Thyroid gland (tissue), 4 donors: ENCODE measurements around the gene CATSPERZ. TPM values are rescaled to one million over a fixed set of nuclear protein-coding genes. Genes with fewer than 3 reads are reported as not detected.

ENCODE experiments used
- DNase-seq, 2 donors: peaks; one replicate each; pipeline ENCODE4 v3.0.0-alpha.2; 2019
- H3K27ac ChIP-seq, 3 donors: fragments of 200-600 bp; sonication (generic); 1 replicate in 2 of 3; 2 replicates in 1 of 3; pipeline ENCODE4 v1.5.1; 2016 to 2019; ENCODE audit warnings: mild to moderate bottlenecking in 1 of 3, moderate library complexity in 1 of 3
- H3K27me3 ChIP-seq: fragments of 200-600 bp; sonication (generic); one replicate; pipeline ENCODE4 v1.5.1; 2019
- H3K36me3 ChIP-seq, 2 donors: fragments of 200-600 bp; sonication (generic); one replicate each; pipeline ENCODE4 v1.5.1; 2016 to 2019
- H3K4me1 ChIP-seq, 2 donors: fragments of 200-600 bp; sonication (generic); one replicate each; pipeline ENCODE4 v1.5.1; 2017 to 2019
- H3K4me3 ChIP-seq, 3 donors: fragments of 200-600 bp; sonication (generic); replicated peaks in 1 of 3; 1 replicate in 2 of 3; 2 replicates in 1 of 3; pipeline ENCODE4 v1.5.1; 2016; ENCODE audit warnings: mild to moderate bottlenecking in 1 of 3
- H3K9me3 ChIP-seq: fragments of 200-600 bp; sonication (generic); one replicate; pipeline ENCODE4 v1.5.1; 2017
- CTCF ChIP-seq, 6 experiments: fragments of 200-600 bp in 3 of 6; fragments of 450-650 bp in 3 of 6; sonication (generic) in 3 of 6; IDR thresholded peaks; one replicate each; pipeline ENCODE4 v1.5.1; 2016 to 2019; ENCODE audit warnings: antibody characterized with exemption in 6 of 6, mild to moderate bottlenecking in 2 of 6, inconsistent platforms in 1 of 6, moderate library complexity in 1 of 6
- POLR2A ChIP-seq, 2 donors: fragments of 450-650 bp; IDR thresholded peaks; one replicate each; pipeline ENCODE4 v1.6.1; 2017; ENCODE audit warnings: antibody characterized with exemption in 2 of 2, mild to moderate bottlenecking in 2 of 2, moderate library complexity in 1 of 2
- WGBS, 2 donors: methylation state at CpG; one replicate each; pipeline ENCODE4 v1.1.5; 2017; 5-methylcytosine and 5-hydroxymethylcytosine counted together
- intact Hi-C: fragments of 100-400 bp; cut with DNase I; formaldehyde crosslinking; loops from one replicate; pipeline ENCODE4 v1.15.1; 2023
- total RNA-seq, 4 donors: library from RNA; depleted of rRNA; stranded (reverse); fragments of >200 nt; gene quantifications; one replicate each; pipeline ENCODE4 v1.2.3, GENCODE V29; 2016

Gene CATSPERZ
- total RNA-seq, 4 donors from 2014 or later, result 1.0 to 3.1 TPM; not detected in 2

GRCh38 chr11:64263021-64263946, 36.9 kb upstream of the CATSPERZ start:
- no peaks in the 10 kb centered on the region for H3K9me3 ChIP-seq
- TF ChIP-seq POLR2A (IDR thresholded peaks at IDR 0.05) (no peak), CTCF (IDR thresholded peaks at IDR 0.05) (no peak)
- H3K4me1 ChIP-seq, result peaks cover 11 to 15% of the 10 kb centered on the region in 2 donors
- no peak overlapping the region for H3K27ac ChIP-seq
- H3K4me3 ChIP-seq, result no peak overlapping the region
- no peak for DNase-seq
- H3K27me3 ChIP-seq, result no peaks in the 10 kb centered on the region
- intact Hi-C loops, result no loop called here
- 76 to 89% methylated on average over 17 to 19 of the region's 29 CpGs for WGBS, 2 donors
- H3K36me3 ChIP-seq, result peaks cover 26% of the 10 kb centered on the region in 2 donors

GRCh38 chr11:64263947-64264317, 36.2 kb upstream of the CATSPERZ start:
- H3K36me3 ChIP-seq, result peaks cover 20% of the 10 kb centered on the region in 2 donors

GRCh38 chr11:64264371-64264852, 35.7 kb upstream of the CATSPERZ start:
- 93 to 96% methylated on average over 10 of the region's 10 CpGs for WGBS, 2 donors
- DNase-seq, result no peak
- Histone ChIP-seq H3K27me3 (no peaks in the 10 kb centered on the region), H3K9me3 (no peaks in the 10 kb centered on the region), H3K36me3 (peaks cover 16% of the 10 kb centered on the region in 2 donors), H3K27ac (no peak overlapping the region), H3K4me1 (peaks cover 18 to 26% of the 10 kb centered on the region in 2 donors), H3K4me3 (no peak overlapping the region)
- intact Hi-C loops, result no loop called here
- TF ChIP-seq CTCF (IDR thresholded peaks at IDR 0.05), result no peak
- TF ChIP-seq POLR2A (IDR thresholded peaks at IDR 0.05), result no peak

More at GRCh38 chr11:64263947-64264317, 36.2 kb upstream of the CATSPERZ start:
- no peak for TF ChIP-seq POLR2A (IDR thresholded peaks at IDR 0.05)
- no peak for TF ChIP-seq CTCF (IDR thresholded peaks at IDR 0.05)
- H3K4me3 ChIP-seq, result no peak overlapping the region
- 98 to 100% methylated on average over 1 to 7 of the region's 8 CpGs for WGBS, 2 donors
- H3K27me3 ChIP-seq, result no peaks in the 10 kb centered on the region
- peaks cover 17 to 22% of the 10 kb centered on the region in 2 donors for H3K4me1 ChIP-seq
- intact Hi-C loops, result no loop called here
- H3K27ac ChIP-seq, result no peak overlapping the region
- no peak for DNase-seq
- H3K9me3 ChIP-seq, result no peaks in the 10 kb centered on the region

GRCh38 chr11:64265176-64266160, 34.7 kb upstream of the CATSPERZ start:
- TF ChIP-seq CTCF (IDR thresholded peaks at IDR 0.05) (no peak), POLR2A (IDR thresholded peaks at IDR 0.05) (no peak)
- Histone ChIP-seq H3K36me3 (peaks cover 16% of the 10 kb centered on the region in 2 donors), H3K9me3 (no peaks in the 10 kb centered on the region), H3K27me3 (no peaks in the 10 kb centered on the region), H3K4me3 (no peak overlapping the region), H3K27ac (no peak overlapping the region), H3K4me1 (peaks cover 18 to 26% of the 10 kb centered on the region in 2 donors)
- intact Hi-C loops, result no loop called here
- 93 to 94% methylated on average over 26 to 32 of the region's 35 CpGs for WGBS, 2 donors
- DNase-seq, result no peak
